ENCODE results near the gene NR4A1. TPM values are rescaled to one million over a fixed set of nuclear protein-coding genes. Genes with fewer than 3 reads are reported as not detected.

Gene NR4A1
- total and polyA plus RNA-seq, 9 of the 15 experiments (the other 6 are each of a cell fraction or from before 2014, with no cell fraction given), result 0.07 to 4.7 (median 1.9) TPM; not detected in 1

DNA sequence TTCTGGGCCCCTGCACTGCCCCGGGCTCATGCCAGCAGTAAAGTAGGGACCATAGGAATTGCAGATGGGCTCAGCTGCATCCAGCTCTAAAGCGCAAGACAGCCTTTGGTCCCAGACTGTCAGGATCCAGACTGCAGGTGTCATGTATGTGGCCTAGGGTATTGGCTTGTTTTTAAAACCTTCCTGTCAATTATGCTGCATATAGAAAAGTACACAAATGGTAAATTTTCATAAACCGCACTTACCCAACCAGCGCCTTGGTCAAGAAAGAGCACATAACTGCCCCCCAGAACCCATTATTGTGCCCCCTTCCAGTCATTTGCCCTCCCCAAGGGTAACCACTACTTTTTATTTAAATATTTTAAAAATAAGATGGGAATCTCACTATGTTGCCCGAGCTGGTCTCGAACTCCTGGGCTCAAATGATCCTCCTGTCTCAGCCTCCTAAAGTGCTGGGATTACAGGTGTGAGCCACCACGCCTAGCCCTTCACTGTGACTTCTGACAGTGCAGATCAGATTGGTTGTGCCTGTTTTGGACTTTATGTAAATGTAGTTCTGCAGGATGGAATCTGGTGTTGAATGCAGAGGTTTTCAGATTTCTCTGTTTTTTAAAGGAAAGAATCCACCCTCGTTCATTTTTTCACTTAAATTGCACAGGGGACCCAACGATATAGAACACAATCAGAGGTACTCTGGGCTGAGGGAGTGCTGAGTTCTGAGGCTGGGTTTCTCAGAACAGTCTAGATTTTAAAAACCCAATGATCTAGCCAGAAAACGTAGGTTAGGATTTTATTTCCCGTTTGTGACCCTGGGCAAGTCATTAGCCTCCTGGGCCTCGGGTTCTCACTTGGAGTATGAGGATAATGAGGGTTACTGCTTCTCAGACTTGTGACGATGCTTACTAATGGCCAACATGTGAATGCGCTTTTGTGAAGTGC, 6.7 kb downstream of the NR4A1 start (continued):
- TF ChIP-seq, protein P1, sequence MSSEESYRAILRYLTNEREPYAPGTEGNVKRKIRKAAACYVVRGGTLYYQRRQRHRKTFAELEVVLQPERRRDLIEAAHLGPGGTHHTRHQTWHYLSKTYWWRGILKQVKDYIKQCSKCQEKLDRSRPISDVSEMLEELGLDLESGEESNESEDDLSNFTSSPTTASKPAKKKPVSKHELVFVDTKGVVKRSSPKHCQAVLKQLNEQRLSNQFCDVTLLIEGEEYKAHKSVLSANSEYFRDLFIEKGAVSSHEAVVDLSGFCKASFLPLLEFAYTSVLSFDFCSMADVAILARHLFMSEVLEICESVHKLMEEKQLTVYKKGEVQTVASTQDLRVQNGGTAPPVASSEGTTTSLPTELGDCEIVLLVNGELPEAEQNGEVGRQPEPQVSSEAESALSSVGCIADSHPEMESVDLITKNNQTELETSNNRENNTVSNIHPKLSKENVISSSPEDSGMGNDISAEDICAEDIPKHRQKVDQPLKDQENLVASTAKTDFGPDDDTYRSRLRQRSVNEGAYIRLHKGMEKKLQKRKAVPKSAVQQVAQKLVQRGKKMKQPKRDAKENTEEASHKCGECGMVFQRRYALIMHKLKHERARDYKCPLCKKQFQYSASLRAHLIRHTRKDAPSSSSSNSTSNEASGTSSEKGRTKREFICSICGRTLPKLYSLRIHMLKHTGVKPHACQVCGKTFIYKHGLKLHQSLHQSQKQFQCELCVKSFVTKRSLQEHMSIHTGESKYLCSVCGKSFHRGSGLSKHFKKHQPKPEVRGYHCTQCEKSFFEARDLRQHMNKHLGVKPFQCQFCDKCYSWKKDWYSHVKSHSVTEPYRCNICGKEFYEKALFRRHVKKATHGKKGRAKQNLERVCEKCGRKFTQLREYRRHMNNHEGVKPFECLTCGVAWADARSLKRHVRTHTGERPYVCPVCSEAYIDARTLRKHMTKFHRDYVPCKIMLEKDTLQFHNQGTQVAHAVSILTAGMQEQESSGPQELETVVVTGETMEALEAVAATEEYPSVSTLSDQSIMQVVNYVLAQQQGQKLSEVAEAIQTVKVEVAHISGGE (CRISPR knock-in tag; IDR thresholded peaks at IDR 0.05), result no peak
- TF ChIP-seq CCNT2 (IDR thresholded peaks at IDR 0.05; ENCODE audit: borderline replicate concordance, extremely low read depth, insufficient read length, low read depth, low read length), result no peak
- TF ChIP-seq HES1 (IDR thresholded peaks at IDR 0.05; ENCODE audit: low read depth), result no peak
- TF ChIP-seq, protein P2, sequence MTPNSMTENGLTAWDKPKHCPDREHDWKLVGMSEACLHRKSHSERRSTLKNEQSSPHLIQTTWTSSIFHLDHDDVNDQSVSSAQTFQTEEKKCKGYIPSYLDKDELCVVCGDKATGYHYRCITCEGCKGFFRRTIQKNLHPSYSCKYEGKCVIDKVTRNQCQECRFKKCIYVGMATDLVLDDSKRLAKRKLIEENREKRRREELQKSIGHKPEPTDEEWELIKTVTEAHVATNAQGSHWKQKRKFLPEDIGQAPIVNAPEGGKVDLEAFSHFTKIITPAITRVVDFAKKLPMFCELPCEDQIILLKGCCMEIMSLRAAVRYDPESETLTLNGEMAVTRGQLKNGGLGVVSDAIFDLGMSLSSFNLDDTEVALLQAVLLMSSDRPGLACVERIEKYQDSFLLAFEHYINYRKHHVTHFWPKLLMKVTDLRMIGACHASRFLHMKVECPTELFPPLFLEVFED (CRISPR knock-in tag; conservative IDR thresholded peaks at IDR 0.05), result no peak
- TF ChIP-seq JUNB (CRISPR knock-in tag; conservative IDR thresholded peaks at IDR 0.05), result no peak

Measured in K562 (cell line).